ENCODE measurements around the gene GSTA2. TPM values are rescaled to one million over a fixed set of nuclear protein-coding genes. Genes with fewer than 3 reads are reported as not detected.

Gene GSTA2
- total and polyA plus RNA-seq, 2 experiments from 2014 or later: 0.11 TPM; not detected in 1

DNA sequence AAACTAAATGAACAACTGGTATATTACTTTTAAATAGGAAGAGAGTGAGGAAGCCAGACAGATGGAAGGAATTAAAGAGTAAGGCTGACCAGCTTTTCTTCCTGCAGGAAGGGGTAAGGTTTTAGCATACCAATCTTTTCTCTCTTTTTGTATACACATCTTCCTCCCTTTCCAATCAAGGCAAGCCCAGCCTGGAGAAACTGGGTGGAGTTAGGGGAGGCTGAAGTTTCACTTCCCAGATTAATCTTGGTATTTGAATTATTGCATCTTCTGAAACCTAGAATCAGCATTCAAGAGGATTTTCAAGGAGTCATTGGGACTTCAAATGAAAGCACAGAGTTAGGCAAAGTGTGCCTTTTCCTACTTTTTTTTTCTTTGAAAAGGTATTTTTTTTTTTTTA lies 59.2 kb downstream of the GSTA2 start:
- H3K4me2 ChIP-seq (ENCODE audit: unreplicated experiment): no peak overlapping the region
- H3F3A ChIP-seq (ENCODE audit: insufficient read depth): no peaks in the 10 kb centered on the region
- no peaks in the 10 kb centered on the region for H3K9me3 ChIP-seq (ENCODE audit: low read depth)
- no peaks in the 10 kb centered on the region for H3K36me3 ChIP-seq (ENCODE audit: low read depth)
- no peaks in the 10 kb centered on the region for H3K9me2 ChIP-seq (ENCODE audit: insufficient read depth)
- no peak overlapping the region for H2AFZ ChIP-seq
- no peak overlapping the region for H3K4me3 ChIP-seq
- DNase-seq: no peak
- H3K27ac ChIP-seq: no peak overlapping the region
- in situ Hi-C loops (cut with MboI): no loop called here
- H3K79me2 ChIP-seq (ENCODE audit: insufficient read depth): no peaks in the 10 kb centered on the region
- TF ChIP-seq EZH2phosphoT487 (IDR thresholded peaks at IDR 0.05; ENCODE audit: insufficient read depth, low read depth): no peak
- H4K20me1 ChIP-seq (ENCODE audit: insufficient read depth): no peaks in the 10 kb centered on the region
- H3K27me3 ChIP-seq (replicated peaks; ENCODE audit: insufficient read depth): peaks cover 8% of the 10 kb centered on the region; the same call in 1 of the 2 replicates
- H3K9ac ChIP-seq: no peak overlapping the region
- no peaks in the 10 kb centered on the region for H3K4me1 ChIP-seq (ENCODE audit: insufficient read depth)

Other genes with a start within 250 kb of the GSTA2 start
- gene TRAM2, start 186.4 kb downstream of the GSTA2 start, total RNA-seq (2014; rRNA removed; shearing (Covaris generic)): 174 and 182 TPM in 2 replicates
- 141 and 145 TPM in 2 replicates for gene TRAM2, start 186.4 kb downstream of the GSTA2 start, polyA plus RNA-seq (2016; fragmentation: Nextera tagmentation; extraction: Ambion mirVana)
- gene TMEM14A, start 92.4 kb downstream of the GSTA2 start, total RNA-seq (2014; rRNA removed; shearing (Covaris generic)): 64.0 and 68.4 TPM in 2 replicates
- gene TMEM14A, start 92.4 kb downstream of the GSTA2 start, polyA plus RNA-seq (2016; fragmentation: Nextera tagmentation; extraction: Ambion mirVana): 95.1 and 96.0 TPM in 2 replicates
- 0.11 TPM in 1 of 2 replicates, not detected in the other for gene GSTA1, start 40.3 kb upstream of the GSTA2 start, total RNA-seq (2014; rRNA removed; shearing (Covaris generic))
- gene GSTA1, start 40.3 kb upstream of the GSTA2 start, polyA plus RNA-seq (2016; fragmentation: Nextera tagmentation; extraction: Ambion mirVana): 0.45 and 1.1 TPM in 2 replicates
- not detected in 2 replicates for gene GSTA5, start 77.3 kb upstream of the GSTA2 start, total RNA-seq (2014; rRNA removed; shearing (Covaris generic))
- not detected in 2 replicates for gene GSTA5, start 77.3 kb upstream of the GSTA2 start, polyA plus RNA-seq (2016; fragmentation: Nextera tagmentation; extraction: Ambion mirVana)
- gene GSTA3, start 146.2 kb upstream of the GSTA2 start, total RNA-seq (2014; rRNA removed; shearing (Covaris generic)): not detected in 2 replicates
- gene GSTA3, start 146.2 kb upstream of the GSTA2 start, polyA plus RNA-seq (2016; fragmentation: Nextera tagmentation; extraction: Ambion mirVana): not detected in 2 replicates
- 26.5 and 28.6 TPM in 2 replicates for gene GSTA4, start 231.8 kb upstream of the GSTA2 start, total RNA-seq (2014; rRNA removed; shearing (Covaris generic))
- 33.7 and 37.9 TPM in 2 replicates for gene GSTA4, start 231.8 kb upstream of the GSTA2 start, polyA plus RNA-seq (2016; fragmentation: Nextera tagmentation; extraction: Ambion mirVana)